K562 (cell line): Measurements from ENCODE around the gene RNF224. TPM values are rescaled to one million over a fixed set of nuclear protein-coding genes. Genes with fewer than 3 reads are reported as not detected.

Experiments
- ARID4B ChIP-seq: sonication (generic); formaldehyde crosslinking; IDR thresholded peaks from 2 replicates; pipeline ENCODE4 v1.8.0; 2022; ENCODE audit warnings: mild to moderate bottlenecking, missing genetic modification reagents
- ATF7 ChIP-seq: fragments of 450-650 bp; IDR thresholded peaks from 2 replicates; pipeline ENCODE4 v1.7.1; 2014; ENCODE audit warnings: mild to moderate bottlenecking, moderate library complexity
- CCNT2 ChIP-seq: IDR thresholded peaks from 2 replicates; pipeline ENCODE4 v1.6.1; 2011; ENCODE audit warnings: borderline replicate concordance, low read depth, mild to moderate bottlenecking, moderate library complexity, mixed read lengths, low read length; ENCODE audit not compliant: insufficient read length; ENCODE audit errors: extremely low read depth
- CHD2 ChIP-seq: IDR thresholded peaks from 2 replicates; pipeline ENCODE4 v1.6.1; 2011; ENCODE audit warnings: low read depth, low read length
- CTBP1 ChIP-seq: fragments of 450-650 bp; IDR thresholded peaks from 2 replicates; pipeline ENCODE4 v1.6.1; 2016; ENCODE audit warnings: borderline replicate concordance
- CXXC5 ChIP-seq: fragments of 250-450 bp; sonication (Bioruptor Pico); IDR thresholded peaks from 2 replicates; pipeline ENCODE4 v1.8.0; 2022; ENCODE audit warnings: inconsistent platforms, mild to moderate bottlenecking, moderate library complexity
- ELF4 ChIP-seq: fragments of 450-650 bp; formaldehyde crosslinking; IDR thresholded peaks from 2 replicates; pipeline ENCODE4 v1.4.0; 2022; ENCODE audit warnings: missing genetic modification characterization
- ERF ChIP-seq: fragments of 450-650 bp; formaldehyde crosslinking; IDR thresholded peaks from 2 replicates; pipeline ENCODE4 v1.4.0; 2020; ENCODE audit warnings: mild to moderate bottlenecking, mixed read lengths
- ETS1 ChIP-seq: conservative IDR thresholded peaks from 2 replicates; pipeline ENCODE4 v1.6.1; 2011; ENCODE audit warnings: low read depth, mild to moderate bottlenecking, low read length; ENCODE audit not compliant: control insufficient read depth
- KDM5B ChIP-seq: fragments of 200-600 bp; sonication (generic); IDR thresholded peaks from 2 replicates; pipeline ENCODE4 v1.6.1; 2012; ENCODE audit warnings: low read depth, mild to moderate bottlenecking, moderate library complexity, low read length, control low read depth, inconsistent platforms; ENCODE audit not compliant: insufficient replicate concordance
- LCOR ChIP-seq: sonication (generic); formaldehyde crosslinking; IDR thresholded peaks from 2 replicates; pipeline ENCODE4 v1.8.0; 2022; ENCODE audit warnings: mild to moderate bottlenecking, missing genetic modification reagents
- MAZ ChIP-seq, 2 experiments: fragments of 450-650 bp in 1 of 2; sonication (generic) in 1 of 2; formaldehyde crosslinking; IDR thresholded peaks in 1 of 2; conservative IDR thresholded peaks in 1 of 2; 2 replicates each; pipeline versions ENCODE4 v1.4.0 to v1.5.0; 2020; ENCODE audit warnings: mild to moderate bottlenecking in 1 of 2, missing genetic modification reagents in 1 of 2
- MBD2 ChIP-seq: sonication (generic); IDR thresholded peaks from 2 replicates; pipeline ENCODE4 v1.6.1; 2016; ENCODE audit warnings: low read depth, borderline replicate concordance
- RB1 ChIP-seq: fragments of 450-650 bp; IDR thresholded peaks from 2 replicates; pipeline ENCODE4 v1.6.1; 2017; ENCODE audit warnings: low read depth, mild to moderate bottlenecking
- SAFB ChIP-seq: fragments of 200-400 bp; formaldehyde crosslinking; IDR thresholded peaks from 2 replicates; pipeline ENCODE4 v1.6.1; 2017; ENCODE audit warnings: low read depth, low read length, borderline replicate concordance
- TCF7L2 ChIP-seq: fragments of 150-350 bp; IDR thresholded peaks from 2 replicates; pipeline ENCODE4 v1.6.1; 2016; ENCODE audit warnings: low read depth, mild to moderate bottlenecking, low read length, moderate library complexity
- U2AF1 ChIP-seq: fragments of 200-400 bp; formaldehyde crosslinking; optimal IDR thresholded peaks from 2 replicates; pipeline ENCODE3; 2017; ENCODE audit warnings: mild to moderate bottlenecking, low read depth, low read length, moderate library complexity
- ZNF449 ChIP-seq: fragments of 250-450 bp; sonication (Bioruptor Pico); IDR thresholded peaks from 2 replicates; pipeline ENCODE4 v1.8.0; 2022; ENCODE audit warnings: moderate library complexity, mild to moderate bottlenecking, inconsistent platforms
- ZNF584 ChIP-seq: fragments of 200-800 bp; sonication (Bioruptor generic); IDR thresholded peaks from 2 replicates; pipeline ENCODE4 v1.6.1; 2016; ENCODE audit warnings: low read depth, mild to moderate bottlenecking, missing genetic modification characterization, missing compliant biosample characterization
- ZZZ3 ChIP-seq: fragments of 450-650 bp; IDR thresholded peaks from 2 replicates; pipeline ENCODE4 v1.6.1; 2016; ENCODE audit warnings: antibody characterized with exemption, mild to moderate bottlenecking, moderate library complexity
- polyA plus RNA-seq, 8 experiments: library from polyadenylated mRNA; depleted of rRNA in 4 of 8; stranded (reverse) in 5 of 8; unstranded in 3 of 8; fragments of >200 nt; fragmentation: Nextera tagmentation in 2 of 8; fragmentation: Illumina TruSeq in 1 of 8; extraction: Ambion mirVana in 2 of 8; extraction: Trizol in 1 of 8; gene quantifications; 2 replicates each; pipeline versions ENCODE4 v1.2.1 to v1.2.3, GENCODE V29; 2011 to 2014; ENCODE audit warnings: inconsistent platforms in 1 of 8, missing spikeins in 1 of 8
- total RNA-seq, 7 experiments: library from RNA; depleted of rRNA in 6 of 7; stranded (reverse); fragments of >200 nt in 6 of 7; fragmentation: Illumina TruSeq in 2 of 7; extraction: Trizol in 2 of 7; gene quantifications; 2 replicates each; pipeline versions ENCODE4 v1.2.1 to v1.2.3, GENCODE V29; 2011 to 2021; ENCODE audit warnings: low replicate concordance in 1 of 7

RNF224 gene
- total and polyA plus RNA-seq, 9 of the 15 experiments (the other 6 are each of a cell fraction or from before 2014, with no cell fraction given): not detected

- TF ChIP-seq ETS1 (peak; percentile 90), ZZZ3 (no peak), ARID4B (CRISPR knock-in tag) (no peak), LCOR (CRISPR knock-in tag) (no peak), CXXC5 (CRISPR knock-in tag) (peak; percentile 82; the same call in 1 of the 2 replicates), ATF7 (peak; percentile 84), CCNT2 (peak; percentile 93), ELF4 (0 out of 2 replicates have a peak, but pooled peaks have one; percentile 22), ZNF449 (no peak), ZNF584 (CRISPR knock-in tag) (no peak), CHD2 (peak; percentile 84), RB1 (peak; percentile 23), KDM5B (peak; percentile 89), SAFB (peak; percentile 63; the same call in 1 of the 2 replicates), MBD2 (peak; percentile 96), CTBP1 (peak; percentile 75; the same call in 1 of the 2 replicates), U2AF1 (peak; percentile 15), ERF (CRISPR knock-in tag) (peak; percentile 74; the same call in 1 of the 2 replicates), MAZ (CRISPR knock-in tag; conservative IDR thresholded peaks at IDR 0.05 in 1 of 2, IDR thresholded peaks at IDR 0.05 in 1 of 2) (peak; percentile 52 to 82; a peak in 3 of 4 replicates), TCF7L2 (no peak)
Observed at GRCh38 chr9:137200311-137201204, 26.7 kb upstream of the RNF224 start, which contains the start of gene TPRN (continued).
